H1 (cell line): ENCODE data around the gene ITGA4. TPM values are rescaled to one million over a fixed set of nuclear protein-coding genes. Genes with fewer than 3 reads are reported as not detected.

Experiments used
- CTCF ChIA-PET: fragments of 300-600 bp; sonication (Branson Sonifier 250); formaldehyde crosslinking; loops from one replicate; lab custom pipeline; 2021; ENCODE audit not compliant: partially characterized antibody; lab: Charles Lee
- POLR2A ChIA-PET: fragments of 300-600 bp; sonication (Branson Sonifier 250); formaldehyde crosslinking; loops from one replicate; lab custom pipeline; 2021; ENCODE audit warnings: inconsistent platforms; ENCODE audit not compliant: partially characterized antibody; lab: Charles Lee
- DNase-seq, 2 experiments: peaks; one replicate each; pipeline versions ENCODE4 v3.0.0 to v3.0.0-alpha.2; 2010 to 2022; ENCODE audit warnings: low spot score in 2 of 2, low read depth in 1 of 2, mixed read lengths in 1 of 2
- FAIRE-seq: peaks from 2 replicates; lab custom pipeline; 2011; peaks lifted over from hg19 to GRCh38; lab: Jason Lieb, UNC
- H2AFZ ChIP-seq: 2 replicates; pipeline ENCODE4 v1.8.1; 2012; ENCODE audit warnings: low read length, inconsistent platforms
- H2AK5ac ChIP-seq: 2 replicates; pipeline ENCODE4 v1.6.1; 2013; ENCODE audit warnings: low read depth, low read length
- H2BK120ac ChIP-seq: replicated peaks from 2 replicates; pipeline ENCODE3; 2013; ENCODE audit warnings: low read depth, low read length, inconsistent platforms
- H2BK12ac ChIP-seq: 2 replicates; pipeline ENCODE4 v1.6.1; 2013; ENCODE audit warnings: low read depth, low read length
- H2BK15ac ChIP-seq: 2 replicates; pipeline ENCODE4 v1.6.1; 2013; ENCODE audit warnings: low read length
- H2BK20ac ChIP-seq: 2 replicates; pipeline ENCODE4 v1.6.1; 2013; ENCODE audit warnings: low read length
- H2BK5ac ChIP-seq: 2 replicates; pipeline ENCODE4 v1.6.1; 2013; ENCODE audit warnings: low read depth, low read length
- H3K14ac ChIP-seq: 2 replicates; pipeline ENCODE4 v1.6.1; 2013; ENCODE audit warnings: inconsistent platforms; ENCODE audit not compliant: insufficient read length
- H3K18ac ChIP-seq: 2 replicates; pipeline ENCODE4 v1.6.1; 2013; ENCODE audit warnings: low read length; ENCODE audit errors: extremely low read depth
- H3K23ac ChIP-seq: 2 replicates; pipeline ENCODE4 v1.6.1; 2013; ENCODE audit warnings: inconsistent platforms; ENCODE audit not compliant: insufficient read length
- H3K23me2 ChIP-seq: 2 replicates; pipeline ENCODE4 v1.6.1; 2013; ENCODE audit warnings: low read depth, low read length
- H3K27ac ChIP-seq: 2 replicates; pipeline ENCODE4 v1.6.1; 2011; ENCODE audit warnings: low read depth, low read length, inconsistent platforms
- H3K27me3 ChIP-seq, 4 experiments: replicated peaks in 1 of 4; 1 replicate in 1 of 4; 2 replicates in 3 of 4; pipeline versions ENCODE4 v1.6.1 to v1.8.1; 2011 to 2013; ENCODE audit warnings: low read length in 3 of 4, mild to moderate bottlenecking in 3 of 4, inconsistent platforms in 2 of 4, mixed read lengths in 2 of 4, moderate library complexity in 1 of 4; ENCODE audit not compliant: control insufficient read depth in 3 of 4, insufficient read depth in 3 of 4; ENCODE audit errors: extremely low read depth in 1 of 4
- H3K36me3 ChIP-seq, 4 experiments: 2 replicates each; pipeline versions ENCODE4 v1.6.1 to v1.8.1; 2011 to 2013; ENCODE audit warnings: mild to moderate bottlenecking in 4 of 4, low read length in 3 of 4, moderate library complexity in 2 of 4, control low read depth in 1 of 4, inconsistent platforms in 1 of 4; ENCODE audit not compliant: insufficient read depth in 4 of 4, control insufficient read depth in 2 of 4
- H3K4ac ChIP-seq: replicated peaks from 2 replicates; pipeline ENCODE3; 2013; ENCODE audit warnings: low read length, low read depth, mixed read lengths, inconsistent platforms; ENCODE audit not compliant: insufficient read length
- H3K4me1 ChIP-seq, 4 experiments: replicated peaks in 1 of 4; 1 replicate in 1 of 4; 2 replicates in 3 of 4; pipeline versions ENCODE4 v1.6.1 to v1.8.1; 2011 to 2013; ENCODE audit warnings: low read length in 3 of 4, inconsistent platforms in 2 of 4, mixed read lengths in 1 of 4; ENCODE audit not compliant: insufficient read depth in 4 of 4, control insufficient read depth in 3 of 4
- H3K4me2 ChIP-seq, 2 experiments: 2 replicates each; pipeline versions ENCODE4 v1.6.1 to v1.8.1; 2011 to 2013; ENCODE audit warnings: low read depth in 2 of 2, low read length in 2 of 2, control low read depth in 1 of 2, inconsistent platforms in 1 of 2, mild to moderate bottlenecking in 1 of 2; ENCODE audit not compliant: insufficient read depth in 1 of 2
- H3K4me3 ChIP-seq, 4 experiments: fragments of 200-600, 300-600 bp in 1 of 4; sonication (generic), shearing (Covaris generic), sonication (Bioruptor Twin) in 1 of 4; 2 replicates each; pipeline versions ENCODE4 v1.5.1 to v1.8.1; 2011 to 2016; ENCODE audit warnings: low read length in 4 of 4, low read depth in 3 of 4, control low read depth in 2 of 4, inconsistent platforms in 2 of 4, mild to moderate bottlenecking in 2 of 4, mixed read lengths in 1 of 4, moderate library complexity in 1 of 4; ENCODE audit not compliant: insufficient read depth in 2 of 4; ENCODE audit errors: extremely low read depth in 1 of 4
- H3K56ac ChIP-seq: replicated peaks from 2 replicates; pipeline ENCODE3; 2013; ENCODE audit warnings: low read depth, mild to moderate bottlenecking, mixed read lengths, low read length, inconsistent platforms; ENCODE audit not compliant: insufficient read length
- H3K79me1 ChIP-seq: 2 replicates; pipeline ENCODE4 v1.6.1; 2013; ENCODE audit warnings: low read depth, low read length, control low read depth
- H3K79me2 ChIP-seq, 2 experiments: 2 replicates each; pipeline versions ENCODE4 v1.6.1 to v1.8.1; 2012 to 2013; ENCODE audit warnings: low read length in 2 of 2, mild to moderate bottlenecking in 2 of 2, inconsistent platforms in 1 of 2; ENCODE audit not compliant: insufficient read depth in 2 of 2, control insufficient read depth in 1 of 2
- H3K9ac ChIP-seq, 4 experiments: replicated peaks in 1 of 4; 1 replicate in 1 of 4; 2 replicates in 3 of 4; pipeline versions ENCODE4 v1.6.1 to v1.8.1; 2011 to 2013; ENCODE audit warnings: low read depth in 3 of 4, low read length in 3 of 4, control low read depth in 2 of 4, mild to moderate bottlenecking in 2 of 4, moderate library complexity in 2 of 4, inconsistent platforms in 1 of 4; ENCODE audit errors: extremely low read depth in 1 of 4
- H3K9me3 ChIP-seq, 2 experiments: 2 replicates each; pipeline versions ENCODE4 v1.6.1 to v1.8.1; 2012 to 2013; ENCODE audit warnings: mild to moderate bottlenecking in 2 of 2, moderate library complexity in 2 of 2, control low read depth in 1 of 2, inconsistent platforms in 1 of 2, low read depth in 1 of 2, low read length in 1 of 2, mixed read lengths in 1 of 2; ENCODE audit not compliant: insufficient read depth in 2 of 2
- H4K20me1 ChIP-seq, 2 experiments: replicated peaks in 1 of 2; 2 replicates each; pipeline versions ENCODE3 to v1.8.1; 2011 to 2013; ENCODE audit warnings: inconsistent platforms in 2 of 2, low read length in 2 of 2, mild to moderate bottlenecking in 1 of 2; ENCODE audit not compliant: insufficient read depth in 2 of 2, control insufficient read depth in 1 of 2
- H4K5ac ChIP-seq: 2 replicates; pipeline ENCODE4 v1.6.1; 2013; ENCODE audit warnings: low read length, low read depth, mixed read lengths, inconsistent platforms; ENCODE audit not compliant: insufficient read length
- H4K8ac ChIP-seq: 2 replicates; pipeline ENCODE4 v1.8.0; 2013; ENCODE audit warnings: mild to moderate bottlenecking, moderate library complexity, low read length, inconsistent platforms; ENCODE audit not compliant: insufficient read depth; ENCODE audit errors: extremely low read depth
- H4K91ac ChIP-seq: replicated peaks from 2 replicates; pipeline ENCODE3; 2013; ENCODE audit warnings: low read length, mixed read lengths, inconsistent platforms; ENCODE audit not compliant: insufficient read length
- FOSL1 ChIP-seq: IDR thresholded peaks from 2 replicates; pipeline ENCODE4 v1.6.1; 2011; ENCODE audit warnings: mild to moderate bottlenecking, low read depth, low read length, moderate library complexity; ENCODE audit not compliant: insufficient read depth
- GABPA ChIP-seq: IDR thresholded peaks from 2 replicates; pipeline ENCODE4 v1.6.1; 2011; ENCODE audit warnings: mild to moderate bottlenecking, low read length, moderate library complexity, borderline replicate concordance; ENCODE audit not compliant: insufficient read depth
- RXRA ChIP-seq: IDR thresholded peaks from 2 replicates; pipeline ENCODE4 v1.6.1; 2011; ENCODE audit warnings: low read depth, mild to moderate bottlenecking, low read length, moderate library complexity; ENCODE audit not compliant: insufficient read depth
- SIRT6 ChIP-seq: IDR thresholded peaks from one replicate; pipeline ENCODE4 v1.7.1; 2012; ENCODE audit warnings: low read length, inconsistent platforms
- SUZ12 ChIP-seq: fragments of 200-600 bp; sonication (generic); IDR thresholded peaks from 2 replicates; pipeline ENCODE4 v1.6.1; 2012; ENCODE audit warnings: mild to moderate bottlenecking, inconsistent platforms, low read length, moderate library complexity, mixed read lengths
- TCF12 ChIP-seq: IDR thresholded peaks from 2 replicates; pipeline ENCODE4 v1.6.1; 2011; ENCODE audit warnings: low read depth, mild to moderate bottlenecking, low read length
- WGBS, 2 experiments: shearing (Covaris generic) in 1 of 2; methylation state at CpG; one replicate each; pipeline versions ENCODE4 v1.1.6 to v1.1.7; 2013 to 2015; ENCODE audit warnings: low lambda C conversion rate in 2 of 2, mixed read lengths in 2 of 2, inconsistent platforms in 1 of 2, low coverage in 1 of 2, missing lambda C conversion rate in 1 of 2; ENCODE audit not compliant: insufficient replicate concordance in 2 of 2, insufficient coverage in 1 of 2, insufficient read length in 1 of 2; ENCODE audit errors: extremely low coverage in 1 of 2, missing lambda C conversion rate in 1 of 2; 5-methylcytosine and 5-hydroxymethylcytosine counted together
- polyA plus RNA-seq, 7 experiments: library from polyadenylated mRNA; depleted of rRNA in 3 of 7; stranded (reverse) in 5 of 7; unstranded in 2 of 7; fragments of >200 nt in 5 of 7; fragments of 200-250 nt in 2 of 7; gene quantifications; 1 replicate in 5 of 7; 2 replicates in 1 of 7; 4 replicates in 1 of 7; pipeline versions ENCODE4 v1.2.1 to v1.2.3, GENCODE V29; 2011 to 2013; ENCODE audit warnings: missing spikeins in 2 of 7, mixed read lengths in 2 of 7
- total RNA-seq: library from RNA; stranded (reverse); fragmentation: NEBNext Ultra II Directional; extraction: Animal tissue kit (Norgen Biotek cat#: 25700); gene quantifications from 2 replicates; pipeline ENCODE4 v1.2.1, GENCODE V29; 2021
- TF ChIP-seq, protein P1 (sequence below): IDR thresholded peaks from 2 replicates; pipeline ENCODE4 v1.6.1; 2012; ENCODE audit warnings: low read length, inconsistent platforms

Gene ITGA4
- total and polyA plus RNA-seq, 2 of the 8 experiments (the other 6 are each of a cell fraction or from before 2014, with no cell fraction given) = 0.60 to 2.1 TPM

DNA sequence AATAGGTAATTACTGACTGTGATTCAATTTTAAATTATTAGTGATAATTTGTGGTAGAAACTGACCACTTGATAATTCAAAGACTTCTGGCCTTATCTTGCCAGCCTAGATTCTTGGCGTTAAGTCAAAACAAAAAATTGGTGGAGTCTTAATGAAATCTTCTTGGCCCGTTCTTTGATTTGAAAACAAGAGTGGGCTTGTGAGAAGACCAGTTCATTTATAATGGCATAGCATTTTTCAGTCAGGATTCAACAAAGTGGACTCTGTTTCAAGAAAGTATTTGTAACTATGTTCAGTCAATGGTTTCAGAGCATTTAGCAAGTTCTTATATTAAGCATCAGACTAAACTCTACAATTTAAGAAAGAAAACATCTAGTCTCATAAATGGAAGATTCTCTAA lies 26.0 kb downstream of the ITGA4 start:
- Histone ChIP-seq H3K14ac (no peak overlapping the region), H4K20me1 (no peaks in the 10 kb centered on the region), H2BK15ac (no peak overlapping the region), H2BK5ac (no peak overlapping the region), H2BK12ac (no peak overlapping the region), H3K23me2 (no peaks in the 10 kb centered on the region), H3K27ac (no peak overlapping the region), H3K56ac (no peak overlapping the region), H3K27me3 (no peaks in the 10 kb centered on the region), H2AFZ (no peak overlapping the region), H3K79me2 (no peaks in the 10 kb centered on the region), H2AK5ac (no peak overlapping the region), H3K9ac (no peak overlapping the region), H4K91ac (no peak overlapping the region), H3K79me1 (no peaks in the 10 kb centered on the region), H2BK20ac (no peak overlapping the region), H2BK120ac (no peak overlapping the region), H3K36me3 (no peaks in the 10 kb centered on the region), H3K4ac (no peak overlapping the region), H4K8ac (no peak overlapping the region)
- FAIRE-seq = no peak
- CTCF ChIA-PET = interaction anchor here (2.7 to 3.1 kb wide), 2 partner anchors 16 kb away, joined by 10 to 17 read pairs; no protein-coding TSS in a partner anchor
- 88% methylated on average over 2 of the region's 2 CpGs; no CpG with 5 or more reads in 1 of the 2 experiments for WGBS, 2 experiments
- TF ChIP-seq, protein P1, sequence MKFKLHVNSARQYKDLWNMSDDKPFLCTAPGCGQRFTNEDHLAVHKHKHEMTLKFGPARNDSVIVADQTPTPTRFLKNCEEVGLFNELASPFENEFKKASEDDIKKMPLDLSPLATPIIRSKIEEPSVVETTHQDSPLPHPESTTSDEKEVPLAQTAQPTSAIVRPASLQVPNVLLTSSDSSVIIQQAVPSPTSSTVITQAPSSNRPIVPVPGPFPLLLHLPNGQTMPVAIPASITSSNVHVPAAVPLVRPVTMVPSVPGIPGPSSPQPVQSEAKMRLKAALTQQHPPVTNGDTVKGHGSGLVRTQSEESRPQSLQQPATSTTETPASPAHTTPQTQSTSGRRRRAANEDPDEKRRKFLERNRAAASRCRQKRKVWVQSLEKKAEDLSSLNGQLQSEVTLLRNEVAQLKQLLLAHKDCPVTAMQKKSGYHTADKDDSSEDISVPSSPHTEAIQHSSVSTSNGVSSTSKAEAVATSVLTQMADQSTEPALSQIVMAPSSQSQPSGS = no peak
- TF ChIP-seq FOSL1 (no peak), RXRA (no peak), SIRT6 (no peak), TCF12 (no peak), GABPA (no peak), SUZ12 (no peak)
- TF ChIP-seq, all 59 proteins: peak for 0
- POLR2A ChIA-PET = no interaction called here
- no peak overlapping the region for H4K5ac ChIP-seq
- H3K4me2 ChIP-seq = no peak overlapping the region
- no peak overlapping the region for H3K23ac ChIP-seq
- H3K4me3 ChIP-seq = no peak overlapping the region
- no peaks in the 10 kb centered on the region for H3K9me3 ChIP-seq
- H3K18ac ChIP-seq = no peak overlapping the region
- H3K4me1 ChIP-seq = no peaks in the 10 kb centered on the region
- DNase-seq = no peak
